Stimulated activated CD4-positive, alpha-beta T cell treated with anti-CD3 and anti-CD28 coated beads, Interleukin-1b, Interleukin-23, amount 100 ng/mL, for 1 hour (primary cell): ENCODE data around the gene GSN.

ENCODE experiments used
- DNase-seq, 2 donors: peaks; one replicate each; pipeline ENCODE4 v3.0.0-alpha.2; 2020; ENCODE audit warnings: low read depth in 2 of 2

GSN gene

GRCh38 chr9:121372239-121373010, 104.5 kb downstream of the GSN start:
- no peak for DNase-seq

DNA sequence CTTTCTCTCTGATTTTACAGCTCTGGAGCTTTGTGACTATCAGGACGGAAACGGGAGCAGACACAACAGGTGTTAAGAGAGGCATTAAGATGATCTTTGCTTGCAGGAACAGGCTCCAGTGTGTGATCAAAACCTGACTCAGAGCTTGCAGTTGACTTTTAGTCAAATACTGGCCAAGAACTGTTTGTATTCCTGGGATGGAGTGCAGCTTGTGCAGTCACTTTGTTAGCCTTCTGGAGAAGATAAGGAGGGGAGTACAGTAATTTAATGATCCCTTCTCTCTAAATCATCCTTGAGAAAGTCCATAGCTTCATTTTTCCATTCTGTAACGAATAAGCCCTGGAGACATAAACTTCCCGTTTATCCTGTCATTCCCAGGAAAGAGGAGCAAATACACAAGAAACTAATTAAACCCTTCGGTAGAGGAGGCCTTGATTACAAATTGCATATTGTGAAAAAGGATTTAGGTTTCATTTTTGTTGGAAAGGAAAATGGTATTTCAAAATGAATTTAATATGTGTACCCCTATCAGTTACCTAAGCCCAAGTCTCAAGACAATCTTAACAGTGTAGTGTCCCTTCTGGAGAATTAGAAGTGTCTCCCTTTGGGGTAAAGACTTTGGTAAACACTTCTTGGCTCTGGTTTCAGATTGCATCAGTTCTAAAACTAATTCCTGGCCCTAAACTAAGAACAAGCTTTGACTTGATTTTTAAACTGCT, 105.2 kb downstream of the GSN start:
- no peak for DNase-seq

DNA sequence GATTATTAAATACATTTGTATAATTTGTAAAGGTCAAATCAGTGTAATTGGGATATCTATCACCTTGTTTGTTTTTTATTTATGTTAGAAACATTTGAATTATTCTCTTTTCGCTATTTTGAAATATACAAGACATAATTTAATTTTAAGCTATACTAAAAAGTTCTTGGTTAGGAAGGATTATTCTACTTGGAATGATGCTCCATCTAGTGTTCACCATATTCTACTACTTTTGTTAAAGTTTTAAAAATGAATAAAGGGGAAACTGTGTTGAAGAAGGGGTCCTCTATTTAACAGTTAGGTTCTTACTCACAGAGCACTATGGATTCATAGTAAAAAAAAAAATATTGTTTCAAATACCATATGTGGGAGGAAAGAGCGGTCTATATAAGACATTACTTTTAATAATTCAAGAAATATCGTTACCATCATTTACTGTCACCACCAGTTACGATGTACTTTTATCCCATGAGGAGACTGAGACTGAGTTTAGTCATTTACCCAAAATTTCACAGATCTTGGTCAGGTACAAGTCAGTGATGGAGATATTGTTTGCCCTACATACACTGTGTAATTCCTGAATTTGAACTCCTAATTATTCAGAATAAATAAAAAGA, 108.4 kb downstream of the GSN start:
- no peak for DNase-seq

- DNase-seq: no peak
These were observed 112.9 kb downstream of the GSN start for GRCh38 chr9:121380846-121381245.
